ENCODE results near the gene SPNS2.

SPNS2 gene

GRCh38 chr17:4480929-4481898, 17.5 kb upstream of the SPNS2 start:
- DNase-seq = peak in 2 of 51 donors; percentile 10 to 39

DNA sequence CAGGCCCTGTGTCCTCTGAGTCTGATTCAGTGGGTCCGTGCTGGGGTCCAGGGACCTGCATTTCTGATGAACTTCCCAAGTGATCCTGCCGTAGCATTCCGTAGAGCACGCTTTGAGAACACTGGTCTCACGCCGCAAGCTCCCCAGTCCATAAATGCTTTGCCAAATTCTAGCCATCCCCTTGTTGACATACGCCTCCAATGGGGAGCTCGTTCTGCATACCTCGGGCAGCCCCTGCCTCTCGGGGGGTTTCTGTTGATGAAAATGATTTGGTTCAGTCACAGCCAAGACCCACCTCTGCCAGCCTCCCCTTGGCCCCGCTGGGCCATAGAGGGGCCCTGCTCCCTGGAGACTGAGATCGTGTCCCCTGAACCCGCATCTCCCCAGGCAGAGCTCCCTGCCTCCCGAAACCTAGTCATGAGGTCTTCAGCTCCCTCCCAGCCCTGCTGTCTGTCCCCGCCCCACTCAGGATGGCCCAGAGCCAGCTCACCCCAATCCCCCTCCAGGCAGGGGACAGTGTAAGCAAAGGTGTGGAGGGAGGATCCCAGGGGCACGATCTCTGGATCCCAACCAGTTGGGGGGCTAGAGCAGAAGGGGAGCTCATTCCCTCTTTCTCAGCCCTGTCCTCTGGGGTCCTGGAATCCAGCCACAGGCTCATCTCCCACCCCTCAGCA, 16.2 kb upstream of the SPNS2 start:
- no peak for DNase-seq

GRCh38 chr17:4483012-4483840, 15.5 kb upstream of the SPNS2 start:
- DNase-seq = no peak

- no peak for DNase-seq
Observed at GRCh38 chr17:4485676-4486646, 12.7 kb upstream of the SPNS2 start.

- DNase-seq = no peak
Observed at GRCh38 chr17:4487296-4487695, 11.4 kb upstream of the SPNS2 start.

GRCh38 chr17:4487820-4488716, 10.6 kb upstream of the SPNS2 start:
- no peak for DNase-seq

- no peak for DNase-seq
Observed at GRCh38 chr17:4488989-4489595, 9.6 kb upstream of the SPNS2 start.

DNA sequence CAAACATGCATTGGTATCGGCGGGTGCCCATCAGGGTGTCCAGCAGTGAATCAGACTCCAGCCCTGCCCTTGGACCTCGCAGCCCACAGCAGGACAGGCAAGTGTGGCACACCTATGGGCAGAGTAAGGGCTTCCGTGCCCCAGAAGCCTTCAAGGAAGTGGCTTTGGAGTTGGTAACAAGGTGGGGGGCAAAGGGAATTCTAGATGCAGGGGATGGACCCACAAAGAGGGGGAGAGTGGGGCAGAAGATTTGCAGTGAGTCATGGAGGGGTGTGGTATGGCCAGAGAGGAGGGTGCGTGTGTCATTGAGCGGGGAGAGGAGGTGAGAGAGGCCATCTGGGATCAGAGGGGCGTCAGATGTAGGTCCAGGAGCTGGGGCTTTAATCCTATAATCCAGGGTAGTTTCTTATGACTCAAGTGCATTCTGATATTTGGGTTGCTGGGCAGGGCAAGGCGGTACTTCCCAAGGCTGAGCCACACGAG, 8.5 kb upstream of the SPNS2 start:
- no peak for DNase-seq

DNA sequence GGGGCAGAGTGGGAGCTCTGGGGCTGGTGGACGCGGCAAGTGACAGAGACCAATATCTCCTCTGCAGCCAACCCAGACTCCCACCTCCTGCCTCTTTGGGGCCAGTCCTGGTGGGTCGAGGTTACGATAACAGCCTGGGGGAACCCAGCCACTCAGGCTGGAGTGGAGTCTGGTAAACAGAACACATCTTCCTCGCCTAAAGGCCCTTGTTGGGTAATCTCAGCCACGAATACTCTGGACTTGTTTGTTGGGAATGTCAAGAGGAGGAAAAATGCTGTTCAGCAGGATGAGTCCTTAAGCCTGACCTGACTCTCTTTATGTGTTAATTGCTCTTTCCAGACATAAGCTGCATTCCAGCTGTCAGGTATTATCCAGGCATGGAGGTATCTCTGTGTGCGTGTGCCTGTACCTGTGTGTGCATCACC, 8.0 kb upstream of the SPNS2 start:
- no peak for DNase-seq

- DNase-seq = peak in 7 of 51 donors; percentile 6 to 60 (median 39)
Observed at GRCh38 chr17:4492721-4493561, 5.7 kb upstream of the SPNS2 start.

GRCh38 chr17:4497101-4497824, 1.4 kb upstream of the SPNS2 start:
- DNase-seq = peak in 3 of 51 donors; percentile 15 to 76 (median 23)

- DNase-seq = peak in 39 of 51 donors; percentile 9 to 77 (median 40)
Observed at GRCh38 chr17:4499431-4500190, 930 bp downstream of the SPNS2 start.

- no peak for DNase-seq
Observed at GRCh38 chr17:4500191-4500571, 1.5 kb downstream of the SPNS2 start.

DNA sequence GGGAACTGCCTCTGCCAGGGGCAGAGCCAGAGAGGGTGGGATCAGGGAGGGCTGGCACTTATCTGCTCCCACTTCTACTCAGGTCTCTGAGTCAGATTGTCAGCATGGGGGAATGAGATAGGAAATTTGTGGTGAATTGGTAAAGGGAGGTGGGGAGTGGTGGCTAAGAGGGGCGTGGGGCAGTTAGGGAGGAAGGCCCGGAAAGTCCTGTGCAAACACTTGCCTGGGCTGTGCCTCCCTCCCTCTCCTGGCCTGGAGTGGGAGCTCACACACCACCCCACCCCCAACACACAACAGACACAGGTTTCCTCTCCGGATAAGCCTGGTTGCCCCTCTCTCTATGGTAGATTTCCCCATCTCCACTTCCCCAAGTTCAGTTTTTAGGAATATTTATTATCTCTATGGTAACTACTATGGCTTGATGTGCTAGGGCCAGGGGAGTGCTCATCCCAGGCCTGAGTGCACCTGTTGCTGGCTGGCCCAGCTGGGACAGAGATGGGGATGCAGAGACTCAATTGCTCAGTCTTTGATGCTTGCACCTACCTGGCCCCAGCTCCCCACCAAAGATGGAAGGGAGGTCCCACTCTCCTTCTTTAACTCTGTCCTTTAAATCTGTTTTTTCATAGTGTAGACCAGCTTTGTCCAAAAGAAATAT, 2.7 kb downstream of the SPNS2 start:
- no peak for DNase-seq

GRCh38 chr17:4502466-4503154, 3.9 kb downstream of the SPNS2 start:
- DNase-seq = no peak

Measured in hypothalamus (tissue), 51 donors.